Loucy (cell line): ENCODE measurements around the gene UBL7.

Experiments
- EZH2phosphoT487 ChIP-seq: fragments of 200-600 bp; IDR thresholded peaks from 2 replicates; pipeline ENCODE4 v1.6.1; 2018; ENCODE audit warnings: antibody characterized with exemption, mild to moderate bottlenecking, moderate library complexity, borderline replicate concordance
- TF ChIP-seq, protein P1 (sequence below): fragments of 200-600 bp; sonication (generic); conservative IDR thresholded peaks from 2 replicates; pipeline ENCODE4 v1.5.1; 2014; ENCODE audit warnings: mild to moderate bottlenecking, antibody characterized with exemption, low read length

- TF ChIP-seq, protein P1, sequence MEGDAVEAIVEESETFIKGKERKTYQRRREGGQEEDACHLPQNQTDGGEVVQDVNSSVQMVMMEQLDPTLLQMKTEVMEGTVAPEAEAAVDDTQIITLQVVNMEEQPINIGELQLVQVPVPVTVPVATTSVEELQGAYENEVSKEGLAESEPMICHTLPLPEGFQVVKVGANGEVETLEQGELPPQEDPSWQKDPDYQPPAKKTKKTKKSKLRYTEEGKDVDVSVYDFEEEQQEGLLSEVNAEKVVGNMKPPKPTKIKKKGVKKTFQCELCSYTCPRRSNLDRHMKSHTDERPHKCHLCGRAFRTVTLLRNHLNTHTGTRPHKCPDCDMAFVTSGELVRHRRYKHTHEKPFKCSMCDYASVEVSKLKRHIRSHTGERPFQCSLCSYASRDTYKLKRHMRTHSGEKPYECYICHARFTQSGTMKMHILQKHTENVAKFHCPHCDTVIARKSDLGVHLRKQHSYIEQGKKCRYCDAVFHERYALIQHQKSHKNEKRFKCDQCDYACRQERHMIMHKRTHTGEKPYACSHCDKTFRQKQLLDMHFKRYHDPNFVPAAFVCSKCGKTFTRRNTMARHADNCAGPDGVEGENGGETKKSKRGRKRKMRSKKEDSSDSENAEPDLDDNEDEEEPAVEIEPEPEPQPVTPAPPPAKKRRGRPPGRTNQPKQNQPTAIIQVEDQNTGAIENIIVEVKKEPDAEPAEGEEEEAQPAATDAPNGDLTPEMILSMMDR: no peak
- TF ChIP-seq EZH2phosphoT487: no peak
Observed at GRCh38 chr15:74464216-74464615, 3.3 kb upstream of the UBL7 start.
